Measurements from ENCODE around the gene TRIM2. TPM values are rescaled to one million over a fixed set of nuclear protein-coding genes. Genes with fewer than 3 reads are reported as not detected.
A peak's percentile ranks its signal among the peaks of the same experiment; 100 is the strongest.

Gene TRIM2
- total RNA-seq, 2 experiments from 2014 or later, result 1.9 to 3.4 TPM

- no peak for TF ChIP-seq CTCF (IDR thresholded peaks at IDR 0.05)
- Mint-ChIP-seq H3K9me3 (no peaks in the 10 kb centered on the region), H3K36me3 (ENCODE audit: low read depth) (no peaks in the 10 kb centered on the region), H3K4me1 (ENCODE audit: low read depth) (peaks cover 40% of the 10 kb centered on the region), H3K4me3 (peak overlapping the region; percentile 92), H3K27me3 (no peaks in the 10 kb centered on the region), H3K27ac (no peak overlapping the region)
- Histone ChIP-seq H3K4me3 (ENCODE audit: low read length) (peak overlapping the region; percentile 70), H3K9me3 (ENCODE audit: control insufficient read depth in 1 of 2, insufficient read depth in 1 of 2, low read length in 2 of 2) (no peaks in the 10 kb centered on the region), H3K27me3 (ENCODE audit: control insufficient read depth in 1 of 2, insufficient read depth in 2 of 2, low read length in 2 of 2) (no peaks in the 10 kb centered on the region), H3K36me3 (ENCODE audit: insufficient read depth, low read length) (no peaks in the 10 kb centered on the region), H3K27ac (ENCODE audit: low read depth in 1 of 2, low read length in 2 of 2) (no peak overlapping the region), H3K4me1 (ENCODE audit: insufficient read depth, low read length) (peaks cover 25% of the 10 kb centered on the region)
- ChIA-PET CTCF (interaction anchor here (1.2 to 1.6 kb wide), 3 partner anchors 18 to 95 kb away, joined by 3 to 4 read pairs (median 3); no protein-coding TSS in a partner anchor), POLR2A (interaction anchor here (1.0 to 3.4 kb wide), 5 partner anchors 19 to 81 kb away, joined by 3 to 26 read pairs (median 3); partner anchors contain the start of gene TRIM2)
- no peak for DNase-seq
- no peak for ATAC-seq (ENCODE audit: poor library complexity)
- intact Hi-C loops (cut with DNase I, micrococcal nuclease), result no loop called here
Measured at GRCh38 chr4:153223427-153223801, 19.2 kb downstream of the TRIM2 start.

- POLR2A ChIA-PET, result interaction anchor here (1.0 to 3.4 kb wide), 5 partner anchors 19 to 81 kb away, joined by 3 to 26 read pairs (median 3); partner anchors contain the start of gene TRIM2
- H3K4me3 ChIP-seq (ENCODE audit: low read length), result peak overlapping the region; percentile 70
- H3K36me3 ChIP-seq (ENCODE audit: insufficient read depth, low read length), result no peaks in the 10 kb centered on the region
- TF ChIP-seq CTCF (IDR thresholded peaks at IDR 0.05), result no peak
- Mint-ChIP-seq H3K27me3 (no peaks in the 10 kb centered on the region), H3K4me1 (ENCODE audit: low read depth) (peaks cover 40% of the 10 kb centered on the region), H3K27ac (no peak overlapping the region), H3K4me3 (peak overlapping the region; percentile 92), H3K36me3 (ENCODE audit: low read depth) (no peaks in the 10 kb centered on the region), H3K9me3 (no peaks in the 10 kb centered on the region)
- ATAC-seq (ENCODE audit: poor library complexity) (no peak), DNase-seq (no peak)
- H3K27ac ChIP-seq (ENCODE audit: low read depth in 1 of 2, low read length in 2 of 2), result no peak overlapping the region
- intact Hi-C loops (cut with DNase I, micrococcal nuclease), result no loop called here
- H3K9me3 ChIP-seq (ENCODE audit: control insufficient read depth in 1 of 2, insufficient read depth in 1 of 2, low read length in 2 of 2), result no peaks in the 10 kb centered on the region
- H3K4me1 ChIP-seq (ENCODE audit: insufficient read depth, low read length), result peaks cover 25% of the 10 kb centered on the region
- CTCF ChIA-PET, result interaction anchor here (1.2 to 1.6 kb wide), 3 partner anchors 19 to 94 kb away, joined by 3 to 4 read pairs (median 3); no protein-coding TSS in a partner anchor
- no peaks in the 10 kb centered on the region for H3K27me3 ChIP-seq (ENCODE audit: control insufficient read depth in 1 of 2, insufficient read depth in 2 of 2, low read length in 2 of 2)
Measured at GRCh38 chr4:153223930-153224329, 19.7 kb downstream of the TRIM2 start.

GRCh38 chr4:153224474-153224873, 20.2 kb downstream of the TRIM2 start:
- peaks cover 40% of the 10 kb centered on the region for H3K4me1 Mint-ChIP-seq (ENCODE audit: low read depth)
- ATAC-seq (ENCODE audit: poor library complexity), result no peak

More at GRCh38 chr4:153224474-153224873, 20.2 kb downstream of the TRIM2 start:
- Mint-ChIP-seq H3K36me3 (ENCODE audit: low read depth) (no peaks in the 10 kb centered on the region), H3K27me3 (no peaks in the 10 kb centered on the region), H3K9me3 (no peaks in the 10 kb centered on the region), H3K4me3 (peak overlapping the region; percentile 92), H3K27ac (peak overlapping the region; percentile 25)
- H3K27ac ChIP-seq (ENCODE audit: low read depth in 1 of 2, low read length in 2 of 2), result no peak overlapping the region
- no peaks in the 10 kb centered on the region for H3K9me3 ChIP-seq (ENCODE audit: control insufficient read depth in 1 of 2, insufficient read depth in 1 of 2, low read length in 2 of 2)
- H3K36me3 ChIP-seq (ENCODE audit: insufficient read depth, low read length), result no peaks in the 10 kb centered on the region
- DNase-seq, result no peak
- H3K27me3 ChIP-seq (ENCODE audit: control insufficient read depth in 1 of 2, insufficient read depth in 2 of 2, low read length in 2 of 2), result no peaks in the 10 kb centered on the region
- POLR2A ChIA-PET, result interaction anchor here (3.4 kb wide), 1 partner anchor 24 kb away, joined by 26 read pairs; no protein-coding TSS in a partner anchor
- peaks cover 25% of the 10 kb centered on the region for H3K4me1 ChIP-seq (ENCODE audit: insufficient read depth, low read length)
- CTCF ChIA-PET, result interaction anchor here (1.5 kb wide), 1 partner anchor 19 kb away, joined by 4 read pairs; no protein-coding TSS in a partner anchor
- intact Hi-C loops (cut with DNase I, micrococcal nuclease), result no loop called here
- no peak for TF ChIP-seq CTCF (IDR thresholded peaks at IDR 0.05)
- no peak overlapping the region for H3K4me3 ChIP-seq (ENCODE audit: low read length)
